ENCODE results near the gene OR10J4. TPM values are rescaled to one million over a fixed set of nuclear protein-coding genes. Genes with fewer than 3 reads are reported as not detected.

OR10J4 gene
- total RNA-seq, 1 experiment from 2014 or later, result not detected

DNA sequence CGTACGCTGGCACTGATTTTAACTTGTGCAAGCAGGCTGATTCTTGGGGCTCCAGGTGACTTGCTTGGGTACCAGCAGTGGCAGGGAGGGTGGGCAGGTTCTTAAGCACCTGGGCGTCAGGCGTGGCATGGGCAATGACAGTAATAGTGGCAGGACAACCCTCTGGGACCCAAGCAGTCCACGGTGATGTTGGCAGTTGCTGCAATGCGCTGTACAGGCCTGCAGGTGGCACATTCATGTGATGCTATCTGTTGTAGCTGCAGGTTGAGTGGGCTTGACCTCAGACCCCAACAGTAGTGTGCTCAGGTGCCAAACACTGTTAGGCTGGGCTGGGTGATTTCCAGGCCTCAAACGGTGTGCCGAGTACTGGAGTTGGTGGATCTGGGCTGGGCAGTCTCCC is 10.2 kb upstream of the OR10J4 start:
- Histone ChIP-seq H3K9me3 (ENCODE audit: low read length) (peaks cover 13% of the 10 kb centered on the region), H3K4me2 (ENCODE audit: low read length) (no peak overlapping the region), H3F3A (ENCODE audit: low read length, unreplicated experiment) (no peaks in the 10 kb centered on the region), H4K20me1 (ENCODE audit: low read length) (no peaks in the 10 kb centered on the region), H3K9me2 (replicated peaks; ENCODE audit: low read length) (no peaks in the 10 kb centered on the region), H3K27me3 (ENCODE audit: low read length) (peaks cover 4% of the 10 kb centered on the region; the same call in 1 of the 2 replicates), H2AFZ (ENCODE audit: low read length) (no peak overlapping the region), H3K4me1 (ENCODE audit: insufficient read depth, low read length) (no peaks in the 10 kb centered on the region), H3K79me2 (ENCODE audit: low read length) (no peaks in the 10 kb centered on the region), H3K9ac (ENCODE audit: low read length) (no peak overlapping the region), H3K4me3 (ENCODE audit: low read length) (no peak overlapping the region), H3K36me3 (ENCODE audit: low read depth, low read length) (no peaks in the 10 kb centered on the region), H3K27ac (ENCODE audit: low read length) (no peak overlapping the region)
- no peak for ATAC-seq
- DNase-seq, result no peak
- ChIA-PET CTCF (no interaction called here), POLR2A (ENCODE audit: unreplicated experiment) (no interaction called here)
- TF ChIP-seq, protein P1, sequence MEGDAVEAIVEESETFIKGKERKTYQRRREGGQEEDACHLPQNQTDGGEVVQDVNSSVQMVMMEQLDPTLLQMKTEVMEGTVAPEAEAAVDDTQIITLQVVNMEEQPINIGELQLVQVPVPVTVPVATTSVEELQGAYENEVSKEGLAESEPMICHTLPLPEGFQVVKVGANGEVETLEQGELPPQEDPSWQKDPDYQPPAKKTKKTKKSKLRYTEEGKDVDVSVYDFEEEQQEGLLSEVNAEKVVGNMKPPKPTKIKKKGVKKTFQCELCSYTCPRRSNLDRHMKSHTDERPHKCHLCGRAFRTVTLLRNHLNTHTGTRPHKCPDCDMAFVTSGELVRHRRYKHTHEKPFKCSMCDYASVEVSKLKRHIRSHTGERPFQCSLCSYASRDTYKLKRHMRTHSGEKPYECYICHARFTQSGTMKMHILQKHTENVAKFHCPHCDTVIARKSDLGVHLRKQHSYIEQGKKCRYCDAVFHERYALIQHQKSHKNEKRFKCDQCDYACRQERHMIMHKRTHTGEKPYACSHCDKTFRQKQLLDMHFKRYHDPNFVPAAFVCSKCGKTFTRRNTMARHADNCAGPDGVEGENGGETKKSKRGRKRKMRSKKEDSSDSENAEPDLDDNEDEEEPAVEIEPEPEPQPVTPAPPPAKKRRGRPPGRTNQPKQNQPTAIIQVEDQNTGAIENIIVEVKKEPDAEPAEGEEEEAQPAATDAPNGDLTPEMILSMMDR (conservative IDR thresholded peaks at IDR 0.05; ENCODE audit: low read depth, low read length), result peak; percentile 51
- no peak for TF ChIP-seq EZH2phosphoT487 (IDR thresholded peaks at IDR 0.05; ENCODE audit: borderline replicate concordance, low read length)
- intact Hi-C loops (cut with micrococcal nuclease), result no loop called here
- BruUV-seq (replicated peaks), result no TSS peak

DNA sequence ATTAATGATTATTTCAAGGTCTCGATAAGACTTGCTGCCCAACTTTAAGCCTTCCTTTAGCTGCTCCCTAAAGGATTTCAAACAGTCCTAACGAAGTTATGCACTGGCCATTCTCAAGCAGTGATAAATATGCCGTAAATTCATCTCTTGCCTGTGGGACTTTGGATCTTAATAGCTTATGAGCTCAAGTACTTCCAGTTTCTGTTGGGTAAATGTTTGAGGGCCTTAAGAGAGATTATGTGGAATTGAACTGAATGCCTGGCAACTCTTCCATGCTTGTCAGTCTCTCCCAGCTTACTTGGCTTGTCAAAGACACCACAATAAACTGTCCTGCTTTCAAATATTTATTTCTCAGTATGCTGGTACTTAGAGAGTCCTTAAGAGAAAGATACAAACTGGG is 3.5 kb upstream of the OR10J4 start:
- H3K4me3 ChIP-seq (ENCODE audit: low read length), result no peak overlapping the region
- peaks cover 27% of the 10 kb centered on the region for H3K27me3 ChIP-seq (ENCODE audit: low read length)
- no peaks in the 10 kb centered on the region for H3K9me2 ChIP-seq (replicated peaks; ENCODE audit: low read length)
- no peaks in the 10 kb centered on the region for H4K20me1 ChIP-seq (ENCODE audit: low read length)
- H3F3A ChIP-seq (ENCODE audit: low read length, unreplicated experiment), result no peaks in the 10 kb centered on the region
- H3K9me3 ChIP-seq (ENCODE audit: low read length), result no peaks in the 10 kb centered on the region
- POLR2A ChIA-PET (ENCODE audit: unreplicated experiment), result no interaction called here
- no peak for DNase-seq
- no peak overlapping the region for H3K9ac ChIP-seq (ENCODE audit: low read length)
- intact Hi-C loops (cut with micrococcal nuclease), result no loop called here
- BruUV-seq (replicated peaks), result no TSS peak
- ATAC-seq, result no peak
- H3K27ac ChIP-seq (ENCODE audit: low read length), result peak overlapping the region; percentile 27
- H3K36me3 ChIP-seq (ENCODE audit: low read depth, low read length), result no peaks in the 10 kb centered on the region
- TF ChIP-seq EZH2 (IDR thresholded peaks at IDR 0.05; ENCODE audit: low read length, unreplicated experiment) (no peak), EZH2phosphoT487 (IDR thresholded peaks at IDR 0.05; ENCODE audit: borderline replicate concordance, low read length) (no peak)
- TF ChIP-seq, protein P1 (conservative IDR thresholded peaks at IDR 0.05; ENCODE audit: low read depth, low read length), result no peak
- no peak overlapping the region for H2AFZ ChIP-seq (ENCODE audit: low read length)
- H3K4me1 ChIP-seq (ENCODE audit: insufficient read depth, low read length), result peaks cover 11% of the 10 kb centered on the region; the same call in 1 of the 2 replicates
- CTCF ChIA-PET, result no interaction called here
- 0 out of 2 replicates have a peak overlapping the region, but pooled peaks have one; percentile 1 for H3K4me2 ChIP-seq (ENCODE audit: low read length)
- H3K79me2 ChIP-seq (ENCODE audit: low read length), result no peaks in the 10 kb centered on the region

DNA sequence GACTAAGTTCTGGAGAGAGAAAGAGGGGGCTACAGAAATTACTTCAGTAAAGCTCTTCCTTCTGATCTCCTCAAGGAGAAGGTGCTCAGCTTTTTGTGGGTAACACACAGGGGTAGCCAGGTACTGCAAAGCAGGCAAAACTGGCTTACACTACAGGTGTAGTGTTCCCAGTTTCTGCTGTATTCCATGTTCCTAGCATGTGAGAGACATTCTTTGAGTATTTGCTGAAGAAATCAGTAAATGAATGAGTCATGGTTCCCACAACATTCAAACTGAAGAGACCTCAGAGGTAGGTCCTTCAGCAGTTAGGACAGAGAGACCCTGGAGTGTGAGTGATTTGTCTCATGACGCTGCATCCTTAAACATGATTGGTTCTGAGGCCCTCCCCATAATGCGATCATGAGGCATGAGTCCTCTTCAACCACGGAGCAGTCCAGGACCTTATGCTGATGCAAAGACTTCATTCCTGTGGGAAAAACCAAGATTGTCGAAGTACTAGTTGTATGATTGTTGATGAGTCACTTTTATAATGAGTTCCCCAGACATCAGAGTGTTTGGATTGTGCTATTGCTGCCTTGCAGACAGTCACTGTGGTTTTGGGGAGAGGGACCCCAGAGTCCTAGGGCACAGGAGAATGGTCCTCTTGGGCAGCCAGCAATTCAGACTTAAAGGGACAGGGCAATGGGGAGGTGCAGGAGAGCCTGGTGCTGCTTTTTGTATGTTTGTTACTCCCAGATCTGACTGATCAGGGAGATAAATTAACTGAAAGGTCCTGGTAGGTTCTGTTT is 2.7 kb upstream of the OR10J4 start:
- intact Hi-C loops (cut with micrococcal nuclease), result no loop called here
- peaks cover 11% of the 10 kb centered on the region; the same call in 1 of the 2 replicates for H3K4me1 ChIP-seq (ENCODE audit: insufficient read depth, low read length)

More for the DNA sequence above, 2.7 kb upstream of the OR10J4 start:
- POLR2A ChIA-PET (ENCODE audit: unreplicated experiment), result no interaction called here
- H3K27ac ChIP-seq (ENCODE audit: low read length), result peak overlapping the region; percentile 27
- H3F3A ChIP-seq (ENCODE audit: low read length, unreplicated experiment), result no peaks in the 10 kb centered on the region
- H2AFZ ChIP-seq (ENCODE audit: low read length), result no peak overlapping the region
- H3K9ac ChIP-seq (ENCODE audit: low read length), result no peak overlapping the region
- ATAC-seq, result no peak
- CTCF ChIA-PET, result no interaction called here
- no peaks in the 10 kb centered on the region for H3K36me3 ChIP-seq (ENCODE audit: low read depth, low read length)
- peaks cover 27% of the 10 kb centered on the region for H3K27me3 ChIP-seq (ENCODE audit: low read length)
- no peak overlapping the region for H3K4me2 ChIP-seq (ENCODE audit: low read length)
- H3K9me2 ChIP-seq (replicated peaks; ENCODE audit: low read length), result no peaks in the 10 kb centered on the region
- no peaks in the 10 kb centered on the region for H4K20me1 ChIP-seq (ENCODE audit: low read length)
- TF ChIP-seq EZH2phosphoT487 (IDR thresholded peaks at IDR 0.05; ENCODE audit: borderline replicate concordance, low read length), result no peak
- TF ChIP-seq, protein P1 (conservative IDR thresholded peaks at IDR 0.05; ENCODE audit: low read depth, low read length), result no peak
- TF ChIP-seq EZH2 (IDR thresholded peaks at IDR 0.05; ENCODE audit: low read length, unreplicated experiment), result no peak
- no peaks in the 10 kb centered on the region for H3K9me3 ChIP-seq (ENCODE audit: low read length)
- DNase-seq, result peak; percentile 54
- no peak overlapping the region for H3K4me3 ChIP-seq (ENCODE audit: low read length)
- BruUV-seq (replicated peaks), result no TSS peak
- H3K79me2 ChIP-seq (ENCODE audit: low read length), result no peaks in the 10 kb centered on the region

Data from PC-3 (cell line).